Stimulated activated CD4-positive, alpha-beta T cell treated with anti-CD3 and anti-CD28 coated beads, Interleukin-2, amount 100 ng/mL, for 24 hours (primary cell): ENCODE data around the gene PEX7.
"Not testable (repeated sequence)": the region's sequence is repeated elsewhere in the genome, so short reads cannot be mapped to it uniquely, and the experiment has no call there.

Experiments used
- DNase-seq, 2 donors: peaks; one replicate each; pipeline ENCODE4 v3.0.0-alpha.2; 2020

Gene PEX7

GRCh38 chr6:136846477-136846876, 24.1 kb downstream of the PEX7 start:
- DNase-seq = not testable (repeated sequence)

GRCh38 chr6:136849979-136850563, 27.7 kb downstream of the PEX7 start:
- DNase-seq = not testable (repeated sequence)

GRCh38 chr6:136859430-136859829, 37.0 kb downstream of the PEX7 start:
- no peak for DNase-seq

GRCh38 chr6:136860043-136860442, 37.7 kb downstream of the PEX7 start:
- no peak for DNase-seq

- DNase-seq = no peak
Measured at GRCh38 chr6:136862662-136863061, 40.3 kb downstream of the PEX7 start.

- no peak for DNase-seq
Measured at GRCh38 chr6:136863752-136864151, 41.4 kb downstream of the PEX7 start.

- DNase-seq = no peak
Measured at GRCh38 chr6:136864676-136865075, 42.3 kb downstream of the PEX7 start.

- no peak for DNase-seq
Measured at GRCh38 chr6:136866872-136867416, 44.6 kb downstream of the PEX7 start.

GRCh38 chr6:136869451-136869850, 47.1 kb downstream of the PEX7 start:
- no peak for DNase-seq

GRCh38 chr6:136873748-136874147, 51.4 kb downstream of the PEX7 start:
- DNase-seq = no peak

- DNase-seq = not testable (repeated sequence)
Measured at GRCh38 chr6:136876469-136876868, 54.1 kb downstream of the PEX7 start.

GRCh38 chr6:136880748-136881460, 58.5 kb downstream of the PEX7 start:
- DNase-seq = no peak

- no peak for DNase-seq
Measured at GRCh38 chr6:136886091-136886490, 63.7 kb downstream of the PEX7 start.

GRCh38 chr6:136887953-136888352, 65.6 kb downstream of the PEX7 start:
- no peak for DNase-seq

GRCh38 chr6:136889271-136890193, 67.1 kb downstream of the PEX7 start:
- DNase-seq = no peak

GRCh38 chr6:136890194-136890839, 67.9 kb downstream of the PEX7 start:
- no peak for DNase-seq

GRCh38 chr6:136890986-136891385, 68.6 kb downstream of the PEX7 start:
- DNase-seq = no peak

- DNase-seq = no peak
Measured at GRCh38 chr6:136893187-136893586, 70.8 kb downstream of the PEX7 start.

GRCh38 chr6:136895901-136896300, 73.5 kb downstream of the PEX7 start:
- DNase-seq = no peak

GRCh38 chr6:136897071-136897470, 74.7 kb downstream of the PEX7 start:
- no peak for DNase-seq

GRCh38 chr6:136901212-136901784, 78.9 kb downstream of the PEX7 start:
- DNase-seq = no peak

GRCh38 chr6:136904477-136904876, 82.1 kb downstream of the PEX7 start:
- DNase-seq = not testable (repeated sequence)
